ENCODE results near the gene ANKRD10.

Gene ANKRD10

DNA sequence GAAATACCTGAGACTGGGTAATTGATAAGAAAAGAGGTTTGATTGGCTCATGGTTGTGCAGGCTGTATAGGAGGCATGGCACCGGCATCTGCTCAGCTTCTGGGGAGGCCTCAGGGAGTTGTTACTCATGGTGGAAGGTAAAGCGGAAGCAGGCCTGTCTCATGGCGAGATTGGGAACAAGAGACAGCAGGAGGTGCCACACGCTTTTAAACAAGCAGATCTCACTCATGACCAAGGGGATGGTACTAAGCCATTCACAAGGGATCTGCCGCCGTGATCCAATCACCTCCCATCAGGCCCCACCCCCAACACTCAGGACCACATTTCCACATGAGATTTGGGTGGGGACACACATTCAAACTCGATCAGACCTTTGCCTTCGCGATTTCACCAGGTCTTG is 86.2 kb downstream of the ANKRD10 start:
- no peak for DNase-seq

Data from activated CD4-positive, alpha-beta T cell treated with anti-CD3 and anti-CD28 coated beads, Interleukin-2, Interleukin-6, amounts not matched to agents 100 ng/mL and 50 ng/mL, durations not matched to agents 16 hours and 8 hours (primary cell).